Activated CD4-positive, alpha-beta T cell treated with anti-CD3 and anti-CD28 coated beads, Interleukin-2, Interleukin-6, amounts not matched to agents 100 ng/mL and 50 ng/mL, durations not matched to agents 16 hours and 8 hours (primary cell): Measurements from ENCODE around the gene MRPS2.
"Not testable (repeated sequence)": the region's sequence is repeated elsewhere in the genome, so short reads cannot be mapped to it uniquely, and the experiment has no call there.

Experiments
- DNase-seq: peaks from one replicate; pipeline ENCODE4 v3.0.0-alpha.2; 2020

MRPS2 gene

DNA sequence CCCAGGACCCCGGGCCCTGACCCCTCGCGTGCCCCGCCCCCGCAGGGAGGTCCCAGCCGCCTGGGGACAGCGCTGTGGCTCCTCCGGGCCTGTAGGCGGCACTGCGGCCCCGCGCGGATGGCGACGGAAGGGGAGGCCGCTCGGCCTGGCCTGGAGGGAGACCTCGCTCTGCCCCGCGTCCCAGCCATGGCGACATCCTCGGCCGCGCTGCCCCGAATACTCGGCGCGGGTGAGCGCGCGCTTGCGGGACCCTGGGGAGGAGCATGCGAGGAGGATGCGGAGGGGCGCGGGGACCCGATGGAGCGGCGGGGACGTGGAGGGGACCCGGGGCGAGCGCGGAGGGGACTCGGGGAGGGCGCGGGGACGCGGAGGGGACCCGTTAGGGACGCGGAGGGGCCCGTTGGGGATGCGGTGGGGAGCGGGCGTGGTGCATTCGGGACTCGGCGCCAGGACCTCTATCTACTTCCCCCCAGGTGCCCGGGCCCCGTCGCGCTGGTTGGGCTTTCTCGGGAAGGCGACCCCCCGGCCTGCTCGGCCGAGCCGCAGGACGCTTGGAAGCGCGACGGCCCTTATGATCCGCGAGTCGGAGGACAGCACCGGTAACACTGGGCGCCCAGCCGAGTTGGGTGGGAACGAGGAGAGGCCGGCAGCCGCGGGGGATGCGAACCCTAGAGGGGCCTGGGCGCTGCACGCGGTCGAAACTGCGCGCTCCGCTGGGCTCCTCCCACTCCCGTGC is at the start of gene MRPS2:
TSS of gene MRPS2 (plus strand) at position 158 of the 736 bp plus-strand sequence. CDS start at position 187, 29 bp downstream.
- DNase-seq, result peak; percentile 93

DNA sequence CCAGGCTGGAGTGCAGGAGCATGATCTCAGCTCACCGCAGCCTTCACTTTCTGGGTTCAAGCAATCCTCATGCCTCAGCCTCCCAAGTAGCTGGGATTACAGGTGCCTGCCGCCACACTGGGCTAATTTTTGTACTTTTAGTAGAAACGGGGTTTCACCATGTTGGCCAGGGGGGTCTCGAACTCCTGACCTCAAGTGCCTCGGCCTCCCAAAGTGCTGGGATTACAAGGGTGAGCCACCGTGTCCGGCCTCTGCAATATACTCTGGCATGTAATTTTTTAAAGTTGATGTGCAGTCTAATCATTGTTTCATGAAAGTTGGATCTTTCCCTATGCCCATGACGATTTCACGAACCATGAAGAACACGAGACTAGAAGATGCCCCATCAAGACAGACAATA is 49.5 kb upstream of the MRPS2 start:
- DNase-seq, result no peak

DNA sequence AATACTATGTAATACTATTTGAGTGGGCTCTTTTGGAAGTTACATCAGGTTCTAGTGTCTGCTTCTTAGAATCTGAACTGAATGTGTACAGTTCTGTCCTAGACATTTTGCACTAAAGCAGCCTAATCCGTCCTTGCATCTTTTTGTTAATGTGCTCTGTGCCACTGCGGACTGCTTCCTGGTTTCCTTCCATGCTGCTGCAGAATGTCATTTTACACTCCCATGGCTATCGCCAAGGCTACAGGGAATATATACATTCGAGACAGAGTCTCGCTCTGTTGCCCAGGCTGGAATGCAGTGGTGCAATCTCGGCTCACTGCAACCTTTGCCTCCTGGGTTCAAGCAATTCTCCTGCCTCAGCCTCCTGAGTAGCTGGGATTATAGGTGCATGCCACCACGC is 48.6 kb upstream of the MRPS2 start:
- not testable (repeated sequence) for DNase-seq

DNA sequence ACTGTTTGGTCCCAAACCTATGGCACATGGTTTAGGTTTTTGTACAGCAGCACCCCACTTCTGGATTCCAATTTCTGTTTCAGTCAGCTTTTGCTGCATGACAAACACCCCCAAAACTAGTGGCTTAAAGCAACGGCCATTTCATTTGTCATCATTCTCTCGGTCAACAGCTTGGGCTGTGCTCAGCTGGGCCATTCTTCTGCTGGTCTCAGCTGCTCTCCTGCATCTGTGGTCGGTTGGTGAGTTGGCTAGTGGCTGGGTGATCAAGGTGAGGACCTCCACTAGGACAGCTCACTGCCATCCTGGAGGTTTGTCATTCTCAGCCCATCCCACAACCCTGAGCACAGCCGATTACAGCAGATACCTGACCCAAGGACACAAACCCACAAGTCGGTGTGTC is 45.7 kb upstream of the MRPS2 start:
- DNase-seq, result no peak

DNA sequence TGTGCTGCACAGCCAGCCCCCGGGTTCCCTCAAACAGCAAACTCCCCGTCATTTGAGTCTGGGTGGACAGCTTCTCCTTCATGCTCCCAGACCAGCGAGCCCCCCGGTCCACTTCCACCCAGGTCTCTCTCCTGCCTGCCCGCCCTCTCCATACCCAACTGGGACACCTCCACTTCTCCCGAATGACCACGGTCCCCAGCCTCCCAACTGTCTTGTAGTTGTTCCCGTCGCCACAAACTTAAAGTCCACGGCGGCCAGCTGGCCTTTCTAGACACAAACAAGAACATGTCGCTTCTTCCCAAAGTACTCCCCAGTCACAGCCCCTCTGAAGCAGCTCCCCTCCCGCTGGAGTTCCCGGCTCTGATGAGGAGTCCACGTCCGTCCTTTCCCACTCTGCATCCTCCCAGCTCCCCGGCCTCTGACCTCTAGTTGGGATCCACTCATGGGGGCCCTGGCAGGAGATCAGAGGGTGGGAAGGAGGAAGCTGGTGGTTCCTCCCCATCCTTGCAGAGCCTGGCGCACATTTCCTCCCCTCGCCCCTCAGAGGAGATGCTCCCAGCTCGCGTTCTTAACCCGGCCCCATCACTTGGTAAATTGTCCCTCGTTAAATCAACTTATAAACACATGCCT is 45.0 kb upstream of the MRPS2 start:
- no peak for DNase-seq

DNA sequence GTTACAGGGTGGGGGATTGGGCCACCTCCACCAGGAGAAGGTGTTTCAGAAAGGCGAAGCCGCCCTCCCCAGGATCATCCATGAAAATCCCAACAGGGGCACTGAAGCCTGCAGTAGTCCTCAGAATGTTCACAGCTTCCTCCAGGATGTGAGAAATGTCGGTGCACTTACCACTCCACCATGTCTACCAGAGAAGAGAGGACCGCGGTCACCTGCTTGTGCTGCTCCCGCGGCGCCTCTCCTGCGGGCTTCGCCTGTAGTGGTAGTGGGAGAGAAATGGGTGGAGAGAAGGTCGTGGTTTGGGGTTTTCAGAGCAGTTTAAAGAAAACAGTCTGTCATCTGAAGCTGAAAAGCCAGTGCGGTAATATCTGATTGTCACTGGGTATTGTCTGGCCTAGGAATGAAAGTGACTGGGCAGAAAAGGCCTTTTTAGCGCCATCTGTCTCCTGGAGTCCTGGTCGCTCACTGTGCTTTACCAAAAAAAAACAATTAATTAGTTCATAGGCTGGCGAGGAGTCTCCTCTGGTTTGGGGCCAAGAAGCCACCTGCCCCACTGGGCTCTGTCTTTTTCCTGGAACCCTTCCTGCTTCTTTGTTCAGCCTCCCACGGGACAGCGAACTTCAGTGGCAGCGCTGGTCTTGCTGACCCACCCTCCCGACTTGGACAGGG is 43.9 kb upstream of the MRPS2 start:
- no peak for DNase-seq

DNA sequence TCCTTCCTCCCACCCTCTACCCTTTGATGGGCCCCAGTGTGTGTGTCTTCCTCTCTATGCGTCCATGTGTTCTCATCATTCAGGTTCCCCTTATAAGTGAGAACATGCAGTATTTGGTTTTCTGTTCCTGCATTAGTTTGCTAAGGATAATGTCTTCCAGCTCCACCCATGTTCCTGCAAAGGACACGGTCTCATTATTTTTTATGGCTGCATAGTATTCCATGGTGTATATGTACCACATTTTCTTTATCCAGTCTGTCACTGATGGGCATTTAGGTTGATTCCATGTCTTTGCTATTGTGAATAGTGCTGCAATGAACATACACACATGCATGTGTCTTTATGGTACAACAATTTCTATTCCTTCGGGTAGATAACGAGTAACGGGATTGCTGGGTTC is 42.0 kb upstream of the MRPS2 start:
- not testable (repeated sequence) for DNase-seq

DNA sequence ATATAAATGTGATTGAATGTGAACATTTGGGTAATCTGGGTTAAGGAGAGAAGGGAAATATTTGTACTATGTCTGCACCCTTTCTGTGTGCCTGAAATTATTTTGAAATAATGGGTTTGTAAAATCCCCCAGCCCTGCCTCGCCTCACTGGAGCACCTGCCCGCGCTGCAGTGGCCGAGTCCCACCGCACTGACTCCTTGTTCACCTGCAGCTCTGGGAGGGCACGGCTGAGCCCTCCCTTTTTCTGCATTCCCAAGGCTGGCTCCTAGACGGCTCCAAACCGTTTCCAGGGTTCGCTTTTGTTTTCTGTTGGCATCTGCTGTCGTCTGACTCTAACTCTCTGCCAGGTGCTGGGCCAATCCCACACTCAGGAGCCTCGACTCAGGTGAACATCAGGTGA is 38.5 kb upstream of the MRPS2 start:
- DNase-seq, result no peak

DNA sequence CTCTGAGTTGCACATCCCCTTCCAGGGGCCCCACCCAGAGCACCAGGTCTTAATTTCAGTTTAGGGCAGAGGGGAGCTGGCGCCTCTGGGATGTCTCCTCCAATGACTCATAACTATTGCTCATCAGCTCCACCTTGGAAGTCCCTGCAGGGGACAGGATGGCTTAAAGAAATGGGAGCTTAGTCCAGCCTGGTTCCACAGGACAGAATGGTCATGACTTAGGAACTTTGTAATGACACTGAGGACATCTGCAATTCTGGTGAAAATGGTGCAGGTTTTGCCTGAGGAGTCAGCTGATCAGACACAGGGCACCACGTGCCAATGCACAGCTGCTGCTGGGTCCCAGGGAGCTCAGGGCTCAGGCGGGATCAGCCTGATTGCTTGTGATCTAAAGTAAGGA is 37.3 kb upstream of the MRPS2 start:
- DNase-seq, result no peak

DNA sequence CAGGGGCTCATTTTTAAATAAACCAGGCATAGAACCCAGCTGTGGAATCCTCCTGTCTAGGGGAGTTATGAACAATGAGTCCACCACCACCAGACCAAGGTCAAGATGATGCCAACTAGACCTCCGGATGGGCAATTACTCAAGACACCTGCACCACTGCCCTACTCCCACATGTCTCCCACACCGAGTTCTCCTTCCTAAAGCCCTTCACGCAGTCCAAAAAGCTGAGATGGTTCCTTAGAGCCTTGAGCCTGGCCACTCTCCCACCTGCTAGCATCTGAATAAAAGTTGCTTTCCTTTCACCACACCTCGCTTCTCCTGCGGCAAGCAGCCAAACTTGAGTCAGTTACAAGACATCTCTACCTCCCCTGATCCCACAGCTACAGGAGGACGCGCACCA is 36.3 kb upstream of the MRPS2 start:
- DNase-seq, result no peak

DNA sequence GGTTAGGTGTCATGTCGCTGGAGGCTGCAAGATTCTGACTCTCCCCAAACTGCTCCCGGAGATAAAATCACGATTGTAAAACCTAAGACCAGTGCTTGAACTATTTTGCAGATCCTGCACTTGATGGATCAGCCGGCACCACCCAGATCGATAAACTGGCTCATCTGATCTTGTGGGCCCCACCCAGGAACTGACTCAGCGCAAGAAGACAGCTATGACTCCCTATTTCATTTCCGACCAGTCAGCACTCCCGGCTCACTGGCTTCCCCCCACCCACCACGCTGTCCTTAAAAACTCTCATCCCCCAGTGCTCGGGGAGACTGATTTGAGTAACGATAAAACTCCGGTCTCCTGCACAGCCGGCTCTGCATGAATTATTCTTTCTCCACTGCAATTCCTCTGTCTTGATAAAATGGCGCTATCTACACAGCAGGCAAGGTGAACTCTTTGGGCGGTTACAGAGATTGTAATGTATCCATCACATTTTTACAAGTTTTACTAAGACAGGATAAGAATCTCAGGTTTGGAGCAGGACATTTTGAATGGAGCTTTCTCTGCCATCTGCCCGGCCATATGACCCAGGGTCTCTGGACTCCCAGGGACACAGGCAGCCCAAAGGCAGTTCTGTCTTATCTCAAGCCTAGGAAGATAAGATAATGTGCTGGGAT is 31.5 kb upstream of the MRPS2 start:
- peak; percentile 88 for DNase-seq

DNA sequence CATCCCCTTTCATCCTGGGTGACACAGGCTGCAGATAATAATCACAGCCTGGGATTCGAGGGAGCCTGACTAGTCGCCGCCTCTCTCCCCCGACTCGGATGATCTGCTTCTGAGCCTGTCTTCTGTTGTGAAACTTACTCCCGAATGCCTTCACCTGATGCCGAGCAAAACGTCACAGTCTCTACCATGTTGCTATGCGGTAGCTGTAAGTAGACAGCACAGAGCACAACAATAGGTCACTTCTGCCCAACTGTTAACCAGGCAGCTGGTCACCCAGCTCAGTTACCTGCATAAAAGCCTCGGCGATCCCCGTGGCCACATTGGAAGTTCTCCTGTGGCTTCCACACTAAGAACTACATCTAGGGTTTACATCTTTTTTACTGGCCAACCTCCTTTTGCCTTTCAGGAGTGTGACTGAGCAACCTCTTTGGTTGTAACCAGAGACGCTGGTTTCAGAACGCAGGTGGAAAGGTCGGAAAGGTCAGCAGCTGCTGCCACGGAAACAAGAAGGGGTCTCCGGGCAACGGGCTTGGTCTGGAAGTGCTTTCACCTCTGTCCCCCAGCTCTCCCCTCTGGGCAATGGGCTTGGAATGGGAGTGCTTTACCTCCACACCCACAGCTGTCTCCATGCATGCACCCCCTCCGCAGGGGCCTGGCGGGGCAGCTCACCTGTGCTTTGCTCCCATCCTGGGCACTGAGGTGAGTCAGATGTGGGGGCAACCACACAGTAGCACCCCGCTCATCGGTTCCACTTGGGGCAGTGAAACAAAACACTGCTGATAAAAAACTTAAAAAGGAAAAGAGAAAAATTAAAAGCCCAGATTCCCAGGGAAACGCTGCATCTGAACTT is 28.5 kb upstream of the MRPS2 start:
- no peak for DNase-seq

DNA sequence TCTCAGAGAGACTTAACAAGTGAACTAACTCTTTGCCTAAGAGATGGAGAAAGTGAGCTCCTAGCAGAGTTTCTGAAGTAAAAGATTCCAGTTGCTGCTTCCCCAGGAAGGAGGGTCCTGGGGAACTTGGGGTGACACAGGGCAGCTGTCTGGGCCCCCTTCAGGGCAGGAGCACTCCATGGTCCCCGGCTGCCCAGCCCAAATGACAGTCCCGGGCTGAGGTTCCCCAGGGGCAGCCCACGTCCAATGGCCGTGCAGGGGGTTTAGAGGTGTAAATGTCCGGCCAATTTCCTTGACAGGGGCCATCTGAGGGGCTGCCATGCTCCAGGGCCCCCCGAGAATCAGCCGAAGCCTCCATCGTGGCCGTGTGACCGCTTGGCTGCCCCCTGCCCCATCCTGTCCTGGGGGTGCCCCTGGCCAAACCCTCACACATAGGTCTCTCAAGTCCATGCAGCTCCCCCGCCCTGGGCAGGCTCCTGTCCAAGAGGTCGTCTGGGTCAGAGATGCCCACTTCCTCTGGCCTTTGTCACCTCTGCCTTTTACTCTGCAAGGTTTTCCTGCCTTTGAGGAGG is 26.4 kb upstream of the MRPS2 start:
- DNase-seq, result no peak

DNA sequence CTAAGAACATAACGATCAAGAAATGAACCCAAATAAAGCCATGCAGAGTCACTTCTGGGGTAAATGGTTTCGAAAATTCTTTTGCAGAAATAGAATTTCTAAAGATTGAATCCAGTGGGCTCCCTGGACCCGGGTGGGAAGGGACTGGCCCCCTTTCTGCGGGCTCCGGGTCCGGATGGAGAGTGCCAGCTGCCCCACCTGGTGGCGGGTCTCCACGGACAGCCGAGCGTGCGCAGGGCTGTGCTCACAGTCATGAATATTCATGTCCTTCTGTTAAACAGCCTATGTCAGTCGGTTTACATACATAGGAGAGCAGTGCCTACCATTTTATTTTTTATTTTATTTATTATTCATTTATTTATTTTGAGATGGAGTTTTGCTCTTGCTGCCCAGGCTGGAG is 25.6 kb upstream of the MRPS2 start:
- peak; percentile 30 for DNase-seq

DNA sequence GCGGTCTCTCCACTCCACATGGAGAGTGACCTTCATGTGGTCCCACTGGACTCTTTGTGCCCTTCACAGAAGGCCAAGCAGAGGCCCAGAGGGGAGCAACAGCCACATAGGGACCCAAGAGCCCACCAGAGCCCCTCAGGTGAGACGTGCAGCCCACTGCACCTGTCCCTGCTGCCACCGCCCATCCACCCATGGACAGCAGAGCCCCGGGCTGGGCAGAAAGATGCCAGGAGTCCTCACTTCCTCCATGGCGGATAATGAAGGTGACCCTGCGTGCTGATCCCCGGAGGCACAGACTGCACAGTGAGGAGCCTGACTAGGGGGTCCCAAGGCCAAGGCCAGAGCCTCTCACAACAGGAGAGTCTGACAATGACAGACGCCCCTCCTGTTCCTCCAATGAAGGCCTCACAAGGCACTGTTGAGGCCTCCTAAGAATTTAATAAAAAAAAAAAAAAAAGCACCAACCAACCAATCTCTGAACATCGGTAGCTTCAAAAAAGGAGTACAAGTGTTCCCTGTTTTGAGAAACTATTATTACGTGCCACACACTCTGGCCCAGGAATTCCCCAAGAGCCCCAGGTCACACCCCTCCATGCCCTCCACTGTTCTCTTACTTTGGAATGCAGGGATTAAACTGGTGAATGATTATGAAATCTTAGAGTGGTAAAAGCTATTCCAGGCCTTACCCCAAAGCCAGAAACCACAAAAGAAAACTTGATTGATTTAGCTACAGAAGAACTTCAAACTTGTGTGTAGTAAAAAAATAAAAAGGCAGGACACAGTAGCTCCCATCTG is 23.7 kb upstream of the MRPS2 start:
- no peak for DNase-seq

DNA sequence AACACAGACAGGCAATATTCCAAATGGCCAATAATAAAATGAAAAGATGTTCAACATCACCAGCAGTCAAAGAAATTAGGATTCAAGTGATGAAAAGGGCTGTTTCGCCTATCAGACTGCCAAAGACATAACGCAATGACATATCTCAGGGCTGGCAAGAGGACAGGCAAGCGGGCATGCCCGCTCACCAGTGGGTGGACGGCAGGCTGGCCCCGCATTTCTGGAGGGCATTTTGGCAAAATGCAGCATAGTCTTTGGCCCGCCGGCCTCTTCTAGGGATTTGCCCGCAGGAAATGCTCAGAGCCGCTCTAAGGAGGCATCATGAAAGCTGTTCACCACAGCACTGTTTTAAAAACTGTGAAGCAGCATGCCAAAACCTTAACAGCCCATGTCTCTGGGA is 22.3 kb upstream of the MRPS2 start:
- DNase-seq, result no peak

DNA sequence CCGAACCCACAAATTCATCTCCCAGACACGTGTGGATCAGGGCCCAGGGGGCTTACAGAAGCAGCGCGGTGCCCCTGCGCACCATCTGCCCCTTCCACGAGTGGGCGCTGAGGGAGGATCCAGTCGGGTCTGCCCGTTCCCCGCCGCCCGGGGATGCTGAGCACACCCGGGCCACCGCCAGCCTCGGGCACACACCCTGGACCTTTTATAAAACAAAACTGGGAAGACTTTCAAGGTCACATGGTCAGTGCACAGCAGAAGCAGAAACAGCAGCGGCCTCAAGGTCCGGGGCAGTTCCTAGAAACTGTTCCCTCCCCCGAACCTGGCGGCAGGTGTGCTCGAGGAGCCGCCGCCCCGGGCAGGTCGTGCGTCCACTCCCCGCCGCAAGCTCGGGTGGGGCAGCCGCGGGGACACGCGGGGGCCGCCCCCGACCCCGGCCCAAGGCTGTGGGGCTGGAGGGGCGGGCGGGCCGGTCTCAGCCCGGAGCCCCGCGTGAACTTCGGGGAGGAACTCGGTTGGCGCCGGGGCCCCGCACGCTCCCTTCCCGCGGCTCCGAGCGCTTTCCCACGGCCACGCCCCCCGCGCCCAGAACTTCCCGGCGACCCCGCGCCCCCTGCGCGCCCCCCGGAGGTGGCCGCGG is 21.5 kb upstream of the MRPS2 start:
- DNase-seq, result no peak

DNA sequence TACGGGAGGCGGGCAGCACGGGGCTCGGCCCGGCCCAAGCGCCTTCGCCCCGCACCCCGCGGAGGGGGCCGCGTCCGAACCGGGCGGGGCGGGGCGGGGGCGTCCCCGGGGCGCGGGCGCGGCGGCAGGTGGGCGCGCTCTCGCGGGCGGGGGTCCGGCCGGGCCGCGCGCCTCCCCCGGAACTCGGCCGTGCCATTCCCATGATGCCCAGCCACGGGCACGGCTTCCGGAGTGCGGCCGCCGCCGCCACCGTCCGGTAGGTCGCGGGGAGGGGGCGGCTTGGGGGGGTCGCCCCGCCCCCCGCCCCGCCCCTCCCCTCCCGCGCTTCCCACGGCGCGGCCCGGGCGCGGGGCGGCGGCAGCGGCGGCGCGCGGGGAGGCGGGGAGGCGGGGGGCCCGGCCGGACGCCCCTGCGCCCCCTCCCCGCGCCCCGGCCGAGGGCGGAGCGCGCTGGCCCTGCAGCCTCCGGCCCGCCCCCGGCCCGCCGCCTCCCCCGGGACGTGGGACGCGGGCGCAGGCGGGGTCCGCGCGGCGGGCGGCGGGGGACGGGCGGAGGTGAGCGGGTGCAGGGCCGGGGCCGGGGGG is 20.9 kb upstream of the MRPS2 start, which contains the start of gene PPP1R26:
TSS of gene PPP1R26 (plus strand) at position 314 of the 584 bp plus-strand sequence. CDS start 4,729 bp downstream, outside the sequence.
- DNase-seq, result no peak

DNA sequence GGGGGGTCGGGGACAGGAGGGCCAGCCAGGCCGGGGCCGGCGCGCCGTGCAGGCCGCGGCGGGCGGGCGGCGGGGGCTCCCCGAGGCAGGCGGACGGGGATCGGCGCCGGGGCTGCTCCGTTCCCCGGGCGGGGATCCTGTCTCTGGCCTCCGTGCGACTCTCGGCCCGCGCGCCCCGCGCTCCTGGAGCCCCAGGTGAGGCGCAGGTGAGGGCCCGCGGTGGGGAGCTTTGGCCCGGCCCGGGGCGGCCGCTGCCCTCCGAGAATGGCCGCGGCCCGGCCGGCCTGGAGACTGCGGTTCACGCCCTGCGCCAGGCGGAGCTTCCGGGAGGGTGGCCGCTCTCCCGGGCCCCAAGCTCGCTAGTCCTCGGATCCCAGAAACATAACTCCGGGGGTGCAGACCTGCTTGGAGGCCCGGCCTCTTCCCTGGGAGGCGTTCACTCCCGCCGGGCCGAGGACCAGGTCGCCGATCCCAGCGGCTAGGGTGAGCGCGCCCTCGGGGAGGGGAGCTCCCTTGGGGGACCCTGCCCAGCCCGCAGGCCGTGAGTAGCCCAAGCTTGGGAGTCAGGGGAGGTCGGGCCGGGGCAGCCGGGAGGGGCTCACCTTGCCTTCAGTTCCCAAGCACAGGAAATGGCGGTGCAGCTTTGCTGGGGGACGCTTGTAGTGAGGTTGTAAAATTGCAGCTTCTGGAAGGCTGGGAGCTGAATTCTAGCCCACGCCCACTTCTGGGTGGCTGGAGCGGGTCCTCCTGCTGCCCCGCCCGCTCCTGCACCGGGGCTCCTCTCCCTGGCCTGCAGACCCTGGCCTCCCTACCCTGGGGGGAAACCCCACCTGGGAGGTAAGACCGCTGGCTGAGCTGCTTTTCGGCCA is 20.2 kb upstream of the MRPS2 start:
- no peak for DNase-seq
